ENCODE measurements around the gene MUC6.

Gene MUC6

GRCh38 chr11:1026641-1027482, 9.7 kb downstream of the MUC6 start:
- no peak for DNase-seq (ENCODE audit: low read depth)
- no peak overlapping the region for H3K4me3 ChIP-seq (ENCODE audit: low read depth, low read length)
- no peak for TF ChIP-seq CTCF (IDR thresholded peaks at IDR 0.05; ENCODE audit: low read depth, low read length, missing control alignments)

GRCh38 chr11:1026163-1026450, 10.4 kb downstream of the MUC6 start:
- no peak overlapping the region for H3K4me3 ChIP-seq (ENCODE audit: low read depth, low read length)
- no peak for DNase-seq (ENCODE audit: low read depth)
- TF ChIP-seq CTCF (IDR thresholded peaks at IDR 0.05; ENCODE audit: low read depth, low read length, missing control alignments), result no peak

GRCh38 chr11:1025410-1026162, 10.9 kb downstream of the MUC6 start:
- no peak for TF ChIP-seq CTCF (IDR thresholded peaks at IDR 0.05; ENCODE audit: low read depth, low read length, missing control alignments)
- no peak overlapping the region for H3K4me3 ChIP-seq (ENCODE audit: low read depth, low read length)
- DNase-seq (ENCODE audit: low read depth), result no peak

DNA sequence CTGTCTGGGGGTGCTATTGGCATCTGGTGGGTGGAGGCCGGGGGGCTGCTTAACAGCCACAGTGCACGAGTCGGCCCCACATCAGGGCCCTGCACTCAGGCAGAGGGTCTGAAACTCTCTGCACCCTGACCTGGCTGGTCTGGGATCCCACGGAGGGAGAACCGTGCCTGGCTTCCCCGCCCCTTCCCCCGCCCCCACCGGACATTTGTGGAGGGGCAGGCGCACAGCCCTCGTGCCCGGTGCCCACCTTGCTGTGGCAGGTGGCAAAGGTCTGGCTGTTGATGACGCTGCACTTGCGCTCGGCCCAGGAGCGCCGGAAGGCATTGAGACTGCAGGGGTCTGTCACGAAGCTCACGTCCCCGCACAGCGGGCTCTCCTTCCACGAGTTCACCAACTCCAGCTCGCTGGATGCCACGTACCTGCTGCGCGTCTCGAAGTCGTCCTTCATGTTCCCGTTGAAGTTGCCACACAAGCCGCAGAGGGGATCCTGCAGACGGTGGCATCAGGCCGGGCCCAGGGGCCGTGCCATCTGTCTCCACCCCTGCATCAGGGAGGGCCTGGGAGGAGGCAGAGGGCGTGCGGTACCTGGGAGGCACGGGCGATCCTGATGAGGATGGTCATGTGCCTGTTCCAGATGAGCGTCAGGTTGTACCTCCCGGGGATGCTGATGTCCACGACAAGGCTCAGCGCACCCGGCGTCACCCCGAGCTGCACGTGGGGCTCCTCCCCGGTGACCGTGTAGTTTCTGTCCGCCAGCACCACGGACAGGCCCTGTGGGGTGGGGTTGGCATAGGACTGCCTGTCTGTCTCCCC, 11.7 kb downstream of the MUC6 start:
- no peak for DNase-seq (ENCODE audit: low read depth)
- no peak overlapping the region for H3K4me3 ChIP-seq (ENCODE audit: low read depth, low read length)
- no peak for TF ChIP-seq CTCF (IDR thresholded peaks at IDR 0.05; ENCODE audit: low read depth, low read length, missing control alignments)

DNA sequence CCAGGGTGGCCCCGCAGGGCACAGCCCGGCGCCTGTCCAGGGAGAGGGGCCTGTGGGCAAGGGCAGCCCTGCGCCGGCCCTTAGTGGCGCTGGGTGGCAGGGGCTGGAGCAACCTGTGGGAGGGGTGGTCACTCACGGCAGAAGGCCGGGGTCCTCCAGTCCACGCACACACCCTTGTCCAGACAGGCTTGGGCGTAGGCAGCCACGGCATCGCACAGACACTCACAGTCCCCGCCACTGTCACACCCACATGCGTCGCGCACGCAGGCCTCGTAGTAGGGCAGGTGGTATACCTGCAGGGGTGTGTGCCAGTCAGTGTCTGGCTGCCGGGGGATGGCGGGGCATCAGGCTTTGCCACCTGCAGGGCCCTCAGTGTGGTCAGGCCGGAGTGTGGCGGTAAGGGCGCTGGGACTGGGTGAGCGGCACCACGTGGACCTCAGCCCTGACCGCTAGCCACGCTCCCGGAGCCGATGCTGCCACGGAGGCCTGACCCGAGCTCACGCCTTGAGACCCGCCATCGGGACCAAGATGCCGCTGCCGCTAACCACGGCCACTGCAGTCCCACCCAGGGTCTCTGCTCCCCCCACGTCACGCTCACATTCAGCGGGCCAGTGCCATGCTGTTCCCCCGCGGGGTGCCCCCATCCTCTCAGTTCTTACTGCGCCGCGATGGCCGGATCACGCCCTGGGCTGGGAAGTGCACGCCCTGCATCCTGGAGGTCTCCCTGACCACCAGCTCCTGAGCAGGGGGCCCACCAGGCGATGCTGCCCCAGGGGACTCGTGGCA, 12.5 kb downstream of the MUC6 start:
- no peak overlapping the region for H3K4me3 ChIP-seq (ENCODE audit: low read depth, low read length)
- no peak for TF ChIP-seq CTCF (IDR thresholded peaks at IDR 0.05; ENCODE audit: low read depth, low read length, missing control alignments)
- no peak for DNase-seq (ENCODE audit: low read depth)

All from GM12864 (cell line).